HUES48 (cell line): ENCODE results near the gene RPS29.
A peak's percentile ranks its signal among the peaks of the same experiment; 100 is the strongest.

ENCODE experiments used
- H3K27ac ChIP-seq: one replicate; pipeline ENCODE4 v1.7.0; 2013; ENCODE audit warnings: low read depth, low read length, inconsistent platforms
- H3K27me3 ChIP-seq: 2 replicates; pipeline ENCODE4 v1.6.1; 2013; ENCODE audit warnings: mild to moderate bottlenecking, low read length; ENCODE audit not compliant: control insufficient read depth, insufficient read depth
- H3K36me3 ChIP-seq: 2 replicates; pipeline ENCODE4 v1.6.1; 2013; ENCODE audit warnings: low read length; ENCODE audit not compliant: control insufficient read depth, insufficient read depth
- H3K4me1 ChIP-seq: 2 replicates; pipeline ENCODE4 v1.6.1; 2013; ENCODE audit warnings: mild to moderate bottlenecking, low read length; ENCODE audit not compliant: control insufficient read depth, insufficient read depth
- H3K4me3 ChIP-seq: 2 replicates; pipeline ENCODE4 v1.5.1; 2013; ENCODE audit warnings: mild to moderate bottlenecking, low read depth, low read length
- H3K9ac ChIP-seq: 2 replicates; pipeline ENCODE4 v1.6.1; 2013; ENCODE audit warnings: mild to moderate bottlenecking, low read depth, low read length, moderate library complexity
- H3K9me3 ChIP-seq: 2 replicates; pipeline ENCODE4 v1.6.1; 2013; ENCODE audit warnings: low read length; ENCODE audit not compliant: control insufficient read depth, insufficient read depth

RPS29 gene

GRCh38 chr14:49585803-49586672, at the start of gene RPS29:
Gene RPS29, minus strand, starts transcription at chr14:49586380. Its CDS starts 34 bp downstream, at chr14:49586346.
- Histone ChIP-seq H3K9ac (peak within 1 kb of the TSS; percentile 99), H3K4me1 (peaks cover 19% of the 10 kb centered on the region)

GRCh38 chr14:49634547-49635334, 48.6 kb upstream of the RPS29 start, which contains the start of gene DNAAF2:
Gene DNAAF2, minus strand, starts transcription at chr14:49635244. Its CDS starts 95 bp downstream, at chr14:49635149.
- no peaks in the 10 kb centered on the region for H3K9me3 ChIP-seq

More at GRCh38 chr14:49585803-49586672, at the start of gene RPS29:
- no peaks in the 10 kb centered on the region for H3K27me3 ChIP-seq
- peaks cover 30% of the 10 kb centered on the region for H3K36me3 ChIP-seq
- peak within 1 kb of the TSS; percentile 88 for H3K27ac ChIP-seq
- no peaks in the 10 kb centered on the region for H3K9me3 ChIP-seq
- H3K4me3 ChIP-seq, result peak within 1 kb of the TSS; percentile 88

GRCh38 chr14:49633640-49634546, 47.7 kb upstream of the RPS29 start:
- peaks cover 34% of the 10 kb centered on the region for H3K36me3 ChIP-seq
- H3K27me3 ChIP-seq, result no peaks in the 10 kb centered on the region
- H3K4me3 ChIP-seq, result peak overlapping the region; percentile 85
- peak overlapping the region; percentile 99 for H3K27ac ChIP-seq
- H3K9ac ChIP-seq, result peak overlapping the region; percentile 95
- no peaks in the 10 kb centered on the region for H3K9me3 ChIP-seq
- H3K4me1 ChIP-seq, result peaks cover 5% of the 10 kb centered on the region

More at GRCh38 chr14:49634547-49635334, 48.6 kb upstream of the RPS29 start, which contains the start of gene DNAAF2:
- peaks cover 36% of the 10 kb centered on the region for H3K36me3 ChIP-seq
- H3K4me3 ChIP-seq, result peak within 1 kb of the TSS; percentile 85
- peak within 1 kb of the TSS; percentile 95 for H3K9ac ChIP-seq
- H3K27ac ChIP-seq, result peak within 1 kb of the TSS; percentile 99
- peaks cover 5% of the 10 kb centered on the region for H3K4me1 ChIP-seq
- no peaks in the 10 kb centered on the region for H3K27me3 ChIP-seq

GRCh38 chr14:49623941-49624839, 38.0 kb upstream of the RPS29 start:
- Histone ChIP-seq H3K9ac (no peak overlapping the region), H3K4me3 (no peak overlapping the region), H3K9me3 (no peaks in the 10 kb centered on the region), H3K27ac (no peak overlapping the region), H3K4me1 (peaks cover 13% of the 10 kb centered on the region), H3K36me3 (peaks cover 53% of the 10 kb centered on the region), H3K27me3 (no peaks in the 10 kb centered on the region)

GRCh38 chr14:49623387-49623786, 37.2 kb upstream of the RPS29 start:
- Histone ChIP-seq H3K9me3 (no peaks in the 10 kb centered on the region), H3K36me3 (peaks cover 58% of the 10 kb centered on the region), H3K4me3 (no peak overlapping the region), H3K27ac (no peak overlapping the region), H3K9ac (no peak overlapping the region), H3K4me1 (peaks cover 17% of the 10 kb centered on the region), H3K27me3 (no peaks in the 10 kb centered on the region)

- no peaks in the 10 kb centered on the region for H3K27me3 ChIP-seq
- peak overlapping the region; percentile 99 for H3K4me3 ChIP-seq
- H3K36me3 ChIP-seq, result peaks cover 58% of the 10 kb centered on the region
- H3K9me3 ChIP-seq, result no peaks in the 10 kb centered on the region
- H3K4me1 ChIP-seq, result peaks cover 17% of the 10 kb centered on the region
- no peak overlapping the region for H3K27ac ChIP-seq
- no peak overlapping the region for H3K9ac ChIP-seq
Measured at GRCh38 chr14:49622022-49622607, 35.9 kb upstream of the RPS29 start.

- no peak overlapping the region for H3K27ac ChIP-seq
Measured at GRCh38 chr14:49621114-49621881, 35.1 kb upstream of the RPS29 start.

GRCh38 chr14:49620182-49621113, 34.3 kb upstream of the RPS29 start, which contains the start of the genes MGAT2 and RPL36AL:
Gene MGAT2, plus strand, starts transcription at chr14:49620799. Its CDS starts 470 bp downstream, at chr14:49621269.
Gene RPL36AL, minus strand, starts transcription at chr14:49620626. Its CDS starts 1,522 bp downstream, at chr14:49619104.
- peak within 1 kb of the TSS; percentile 94 for H3K27ac ChIP-seq
- H3K4me3 ChIP-seq, result peak within 1 kb of the TSS; percentile 99
- peak within 1 kb of the TSS; percentile 95 for H3K9ac ChIP-seq
- peaks cover 17% of the 10 kb centered on the region for H3K4me1 ChIP-seq
- H3K36me3 ChIP-seq, result peaks cover 41% of the 10 kb centered on the region
- no peaks in the 10 kb centered on the region for H3K9me3 ChIP-seq
- H3K27me3 ChIP-seq, result no peaks in the 10 kb centered on the region

More at GRCh38 chr14:49621114-49621881, 35.1 kb upstream of the RPS29 start:
- no peaks in the 10 kb centered on the region for H3K9me3 ChIP-seq
- H3K27me3 ChIP-seq, result no peaks in the 10 kb centered on the region
- H3K4me1 ChIP-seq, result peaks cover 17% of the 10 kb centered on the region
- peaks cover 50% of the 10 kb centered on the region for H3K36me3 ChIP-seq
- H3K9ac ChIP-seq, result peak overlapping the region; percentile 46; the same call in 1 of the 2 replicates
- H3K4me3 ChIP-seq, result peak overlapping the region; percentile 99
